Measurements from ENCODE around the gene ZRANB1.

Gene ZRANB1

DNA sequence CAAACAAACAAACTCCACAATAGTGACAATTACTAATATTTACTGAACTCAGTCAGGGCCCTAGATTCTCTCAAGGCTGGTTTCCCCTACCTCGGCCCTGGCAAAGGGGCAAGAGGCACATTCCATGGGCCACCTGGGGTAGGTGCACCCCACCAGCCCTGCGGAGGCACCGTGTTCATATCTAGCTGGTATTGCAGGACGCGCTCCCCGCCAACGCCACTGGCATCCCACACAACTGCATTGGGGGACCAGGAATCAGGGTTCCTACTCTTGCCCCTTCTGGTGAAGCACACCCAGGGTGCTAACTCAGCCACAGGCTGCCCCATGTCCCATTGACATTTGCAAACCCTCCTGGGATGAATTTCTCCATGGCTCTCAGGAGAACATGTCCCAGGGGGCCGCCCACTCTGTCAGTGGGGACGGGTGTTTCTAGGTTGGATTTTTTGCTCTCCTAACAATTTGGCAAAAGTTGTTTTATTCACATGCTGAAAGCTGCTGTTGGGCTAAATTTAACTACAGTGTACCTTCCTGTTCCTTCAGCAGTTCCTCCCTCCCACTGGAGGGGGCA lies 76.7 kb downstream of the ZRANB1 start:
- Histone ChIP-seq H3K9me3 (ENCODE audit: low read length) (no peaks in the 10 kb centered on the region), H3K36me3 (ENCODE audit: insufficient read depth, low read length) (no peaks in the 10 kb centered on the region), H3K4me3 (ENCODE audit: low read depth in 1 of 2, low read length in 2 of 2) (no peak overlapping the region), H3K27ac (ENCODE audit: low read depth, low read length) (no peak overlapping the region), H3K9ac (ENCODE audit: low read length) (no peak overlapping the region), H3K4me1 (ENCODE audit: insufficient read depth, low read length) (peaks cover 29% of the 10 kb centered on the region), H3K27me3 (ENCODE audit: control insufficient read depth in 1 of 2, insufficient read depth in 2 of 2, low read length in 2 of 2) (no peaks in the 10 kb centered on the region)

DNA sequence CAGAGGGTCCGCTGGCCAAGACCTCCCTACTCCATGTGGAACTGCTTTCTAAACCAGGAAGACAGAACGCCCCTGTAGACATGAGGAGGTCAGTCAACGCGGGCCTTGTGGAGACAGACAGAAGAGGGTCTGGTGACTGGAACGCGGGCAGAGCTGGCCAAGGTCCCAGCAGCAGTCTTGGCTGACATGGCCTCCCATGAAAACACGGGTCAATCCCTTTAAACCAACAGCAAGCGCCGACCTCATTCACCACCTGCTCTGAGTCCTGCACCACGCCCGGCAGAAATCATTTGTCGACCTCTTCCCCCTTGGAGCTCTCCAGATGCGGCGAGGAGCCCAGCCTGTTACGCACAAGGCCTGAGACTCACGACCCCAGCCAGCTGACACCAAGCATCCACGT lies 78.5 kb downstream of the ZRANB1 start:
- no peak overlapping the region for H3K9ac ChIP-seq (ENCODE audit: low read length)
- H3K27ac ChIP-seq (ENCODE audit: low read depth, low read length), result no peak overlapping the region
- H3K4me1 ChIP-seq (ENCODE audit: insufficient read depth, low read length), result peaks cover 43% of the 10 kb centered on the region
- no peaks in the 10 kb centered on the region for H3K36me3 ChIP-seq (ENCODE audit: insufficient read depth, low read length)
- H3K4me3 ChIP-seq (ENCODE audit: low read depth in 1 of 2, low read length in 2 of 2), result no peak overlapping the region
- no peaks in the 10 kb centered on the region for H3K27me3 ChIP-seq (ENCODE audit: control insufficient read depth in 1 of 2, insufficient read depth in 2 of 2, low read length in 2 of 2)
- H3K9me3 ChIP-seq (ENCODE audit: low read length), result no peaks in the 10 kb centered on the region

DNA sequence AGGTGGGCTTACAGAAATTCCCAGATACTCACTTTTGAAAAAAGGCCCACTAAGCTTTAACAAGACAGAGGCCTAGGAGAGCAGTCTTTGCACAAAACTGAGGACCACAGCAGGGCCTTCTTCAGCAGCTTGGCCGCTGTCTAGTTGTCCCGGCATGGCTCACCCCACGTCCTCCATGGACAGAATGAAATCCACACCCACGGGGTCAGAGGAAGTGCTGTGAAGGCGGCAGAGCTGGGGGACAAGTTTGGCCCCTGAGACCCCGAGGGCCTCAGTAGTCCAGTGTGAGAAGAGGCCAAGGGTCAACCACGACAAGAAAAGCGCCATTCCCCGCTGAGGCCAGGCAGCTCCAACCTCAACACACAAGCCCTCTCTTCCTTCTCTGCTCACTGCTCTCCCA lies 78.9 kb downstream of the ZRANB1 start:
- no peaks in the 10 kb centered on the region for H3K36me3 ChIP-seq (ENCODE audit: insufficient read depth, low read length)
- no peaks in the 10 kb centered on the region for H3K27me3 ChIP-seq (ENCODE audit: control insufficient read depth in 1 of 2, insufficient read depth in 2 of 2, low read length in 2 of 2)
- peaks cover 39% of the 10 kb centered on the region for H3K4me1 ChIP-seq (ENCODE audit: insufficient read depth, low read length)
- no peak overlapping the region for H3K9ac ChIP-seq (ENCODE audit: low read length)
- H3K9me3 ChIP-seq (ENCODE audit: low read length), result no peaks in the 10 kb centered on the region
- H3K27ac ChIP-seq (ENCODE audit: low read depth, low read length), result no peak overlapping the region
- no peak overlapping the region for H3K4me3 ChIP-seq (ENCODE audit: low read depth in 1 of 2, low read length in 2 of 2)

DNA sequence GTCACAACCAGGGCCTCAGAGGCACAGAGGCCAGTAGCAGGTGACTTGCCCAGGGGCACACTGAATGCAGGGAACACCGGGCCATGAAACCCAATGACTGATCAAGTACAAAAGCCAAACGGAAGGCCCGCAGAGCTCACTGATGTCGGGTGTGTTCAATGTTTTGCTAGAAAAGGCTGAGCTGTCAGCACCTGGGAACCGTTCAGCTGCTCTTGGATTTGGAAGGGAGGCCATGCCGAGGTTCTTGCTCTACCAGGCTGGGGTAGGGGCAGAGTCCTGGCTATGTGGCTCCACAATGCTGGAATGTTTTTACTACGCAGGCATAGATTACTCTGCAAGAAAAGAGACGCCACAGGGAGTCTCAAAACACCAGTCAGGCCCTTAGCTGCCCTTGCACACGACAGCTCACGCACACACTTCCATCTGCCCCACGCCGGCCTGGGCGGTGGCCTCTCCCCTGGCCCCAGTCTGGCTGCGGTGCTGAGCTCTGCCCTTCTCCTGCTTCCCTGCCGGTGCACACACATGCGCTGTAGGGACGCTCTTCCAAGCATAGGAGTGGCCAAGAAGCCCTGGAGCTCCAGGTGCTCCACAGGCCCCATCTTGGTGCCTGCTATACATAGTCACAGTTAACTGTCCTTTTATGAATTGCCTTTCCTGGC lies 79.9 kb downstream of the ZRANB1 start:
- no peak overlapping the region for H3K4me3 ChIP-seq (ENCODE audit: low read depth in 1 of 2, low read length in 2 of 2)
- H3K9me3 ChIP-seq (ENCODE audit: low read length), result no peaks in the 10 kb centered on the region
- peaks cover 30% of the 10 kb centered on the region for H3K4me1 ChIP-seq (ENCODE audit: insufficient read depth, low read length)
- no peaks in the 10 kb centered on the region for H3K36me3 ChIP-seq (ENCODE audit: insufficient read depth, low read length)
- no peak overlapping the region for H3K9ac ChIP-seq (ENCODE audit: low read length)
- H3K27me3 ChIP-seq (ENCODE audit: control insufficient read depth in 1 of 2, insufficient read depth in 2 of 2, low read length in 2 of 2), result no peaks in the 10 kb centered on the region
- H3K27ac ChIP-seq (ENCODE audit: low read depth, low read length), result no peak overlapping the region

DNA sequence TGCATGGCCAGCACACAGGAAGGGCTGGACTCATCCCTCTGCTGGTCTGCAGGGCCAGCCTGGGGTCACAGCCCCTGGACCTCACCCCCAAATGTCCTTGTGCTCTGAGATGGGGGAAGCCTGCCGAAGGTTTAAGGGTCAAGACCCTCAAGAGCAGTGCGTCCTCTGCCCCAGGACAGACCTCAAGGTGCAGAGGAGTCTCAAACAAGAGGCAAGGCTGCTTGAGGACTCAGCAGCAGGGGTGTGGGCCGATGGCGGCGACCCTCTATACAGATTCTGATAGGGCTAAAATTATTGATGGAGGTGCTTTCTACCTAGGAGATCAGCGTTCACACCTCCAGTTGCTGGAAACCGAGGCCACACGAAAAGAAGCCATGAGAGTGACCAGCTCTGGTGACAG lies 80.7 kb downstream of the ZRANB1 start:
- Histone ChIP-seq H3K4me1 (ENCODE audit: insufficient read depth, low read length) (peaks cover 21% of the 10 kb centered on the region), H3K27me3 (ENCODE audit: control insufficient read depth in 1 of 2, insufficient read depth in 2 of 2, low read length in 2 of 2) (no peaks in the 10 kb centered on the region), H3K27ac (ENCODE audit: low read depth, low read length) (no peak overlapping the region), H3K9me3 (ENCODE audit: low read length) (no peaks in the 10 kb centered on the region), H3K36me3 (ENCODE audit: insufficient read depth, low read length) (no peaks in the 10 kb centered on the region), H3K9ac (ENCODE audit: low read length) (no peak overlapping the region), H3K4me3 (ENCODE audit: low read depth in 1 of 2, low read length in 2 of 2) (no peak overlapping the region)

DNA sequence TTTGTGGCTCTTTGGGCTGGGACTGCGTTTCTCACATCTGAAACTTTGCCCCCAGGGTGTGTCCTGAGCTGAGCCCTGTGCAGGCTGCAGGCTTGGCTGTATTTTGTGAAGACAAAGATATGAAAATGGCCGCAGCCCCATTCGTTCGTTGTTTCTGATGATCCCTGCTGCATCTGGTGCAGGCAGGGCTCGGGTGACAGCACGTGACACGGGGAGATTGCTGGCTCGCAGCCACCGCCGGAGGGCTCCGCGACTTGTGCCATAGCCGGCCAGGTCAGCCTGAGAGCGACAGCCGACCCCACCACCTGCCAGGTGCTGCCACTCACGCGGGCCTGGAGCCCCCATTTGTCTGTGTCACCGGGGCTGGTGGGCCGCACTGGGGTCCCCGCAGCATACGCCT lies 81.3 kb downstream of the ZRANB1 start:
- Histone ChIP-seq H3K36me3 (ENCODE audit: insufficient read depth, low read length) (no peaks in the 10 kb centered on the region), H3K4me3 (ENCODE audit: low read depth in 1 of 2, low read length in 2 of 2) (no peak overlapping the region), H3K9me3 (ENCODE audit: low read length) (no peaks in the 10 kb centered on the region), H3K9ac (ENCODE audit: low read length) (no peak overlapping the region), H3K27ac (ENCODE audit: low read depth, low read length) (no peak overlapping the region), H3K4me1 (ENCODE audit: insufficient read depth, low read length) (peaks cover 18% of the 10 kb centered on the region), H3K27me3 (ENCODE audit: control insufficient read depth in 1 of 2, insufficient read depth in 2 of 2, low read length in 2 of 2) (no peaks in the 10 kb centered on the region)

DNA sequence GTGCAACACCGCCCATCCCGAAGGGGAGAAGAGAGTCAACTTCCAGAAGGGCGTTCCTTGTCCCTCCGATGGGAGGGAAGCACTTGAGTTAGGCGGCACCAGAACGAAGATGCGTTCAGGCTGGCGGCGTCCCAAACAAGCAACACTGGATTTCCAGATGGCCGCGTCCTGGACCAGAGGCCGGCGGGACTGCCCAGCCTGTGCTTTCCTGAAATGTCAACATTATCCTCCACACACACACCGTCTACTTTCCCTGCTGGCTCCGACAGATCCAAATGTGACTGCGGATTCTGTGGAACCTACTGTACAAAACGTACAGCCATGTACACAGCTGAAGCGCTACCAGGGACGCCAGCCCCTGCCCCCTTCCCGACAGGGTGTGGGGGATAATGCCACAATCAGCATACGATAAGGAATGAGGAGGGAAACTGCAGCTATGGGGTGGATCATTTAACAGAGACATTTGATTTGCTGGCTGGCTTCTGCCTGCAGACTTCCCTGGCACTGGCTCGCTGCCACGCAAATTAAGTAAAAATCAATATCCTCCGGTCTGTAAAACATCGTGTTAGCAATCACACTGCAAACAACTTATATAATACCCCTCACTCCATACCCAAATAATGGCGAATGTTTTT lies 82.1 kb downstream of the ZRANB1 start:
- Histone ChIP-seq H3K4me3 (ENCODE audit: low read depth in 1 of 2, low read length in 2 of 2) (no peak overlapping the region), H3K9ac (ENCODE audit: low read length) (no peak overlapping the region), H3K27ac (ENCODE audit: low read depth, low read length) (no peak overlapping the region), H3K9me3 (ENCODE audit: low read length) (no peaks in the 10 kb centered on the region), H3K4me1 (ENCODE audit: insufficient read depth, low read length) (peaks cover 18% of the 10 kb centered on the region), H3K27me3 (ENCODE audit: control insufficient read depth in 1 of 2, insufficient read depth in 2 of 2, low read length in 2 of 2) (no peaks in the 10 kb centered on the region), H3K36me3 (ENCODE audit: insufficient read depth, low read length) (no peaks in the 10 kb centered on the region)

DNA sequence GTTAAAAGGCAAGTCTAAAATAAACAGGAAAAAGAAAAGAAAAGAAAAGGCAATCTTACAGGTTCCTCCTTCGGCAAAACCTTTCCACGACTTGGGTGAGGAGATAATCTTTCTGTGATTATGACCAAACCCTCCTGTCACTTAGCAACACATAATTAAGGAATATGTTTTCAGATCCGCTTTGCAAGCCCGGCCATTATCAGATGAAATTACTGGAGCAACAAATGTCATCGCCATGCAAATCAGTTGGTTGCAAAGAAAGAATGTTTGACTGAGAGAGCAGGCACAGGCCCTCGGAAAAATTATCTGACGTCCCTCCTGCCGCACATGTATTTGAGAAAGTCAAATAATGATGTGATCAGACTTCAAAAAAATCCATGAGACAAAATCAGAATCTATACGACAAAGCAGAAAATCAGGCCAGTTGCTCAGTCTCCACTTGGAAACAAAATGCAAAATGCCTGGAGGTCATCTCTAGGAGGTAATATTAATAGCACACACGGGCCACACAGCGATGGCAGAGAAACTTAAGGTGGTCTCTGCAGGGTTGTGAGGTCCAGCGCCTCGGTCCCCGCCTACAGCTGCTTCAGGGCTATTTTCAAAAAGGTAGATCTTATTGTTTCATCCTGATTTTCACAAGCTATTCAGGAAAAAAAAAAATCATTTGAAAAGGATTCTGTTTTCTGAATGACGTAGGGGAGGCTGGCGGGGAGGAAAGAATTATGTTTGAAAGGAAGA lies 82.7 kb downstream of the ZRANB1 start:
- Histone ChIP-seq H3K4me1 (ENCODE audit: insufficient read depth, low read length) (peaks cover 21% of the 10 kb centered on the region), H3K9ac (ENCODE audit: low read length) (no peak overlapping the region), H3K27ac (ENCODE audit: low read depth, low read length) (no peak overlapping the region), H3K4me3 (ENCODE audit: low read depth in 1 of 2, low read length in 2 of 2) (no peak overlapping the region), H3K9me3 (ENCODE audit: low read length) (no peaks in the 10 kb centered on the region), H3K27me3 (ENCODE audit: control insufficient read depth in 1 of 2, insufficient read depth in 2 of 2, low read length in 2 of 2) (no peaks in the 10 kb centered on the region), H3K36me3 (ENCODE audit: insufficient read depth, low read length) (no peaks in the 10 kb centered on the region)

DNA sequence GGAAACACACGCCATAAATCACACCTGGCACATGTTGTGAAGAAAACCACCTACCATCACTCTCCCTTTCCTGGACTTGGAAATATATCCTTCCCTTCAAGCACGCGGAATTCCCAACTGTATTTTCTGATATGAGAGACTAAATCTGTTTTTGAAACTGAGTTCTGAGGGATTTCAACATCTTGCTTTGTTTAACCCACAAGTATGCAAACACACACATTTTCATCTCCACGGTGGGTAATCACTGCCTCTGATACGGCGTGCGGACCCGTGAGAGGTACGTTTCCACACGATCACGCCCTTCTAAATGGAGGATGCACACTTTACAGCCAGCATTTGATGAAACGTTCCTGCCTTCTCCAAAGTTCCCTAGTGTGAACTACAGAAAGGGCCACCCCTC lies 83.4 kb downstream of the ZRANB1 start:
- H3K9ac ChIP-seq (ENCODE audit: low read length), result no peak overlapping the region
- no peak overlapping the region for H3K4me3 ChIP-seq (ENCODE audit: low read depth in 1 of 2, low read length in 2 of 2)
- no peaks in the 10 kb centered on the region for H3K27me3 ChIP-seq (ENCODE audit: control insufficient read depth in 1 of 2, insufficient read depth in 2 of 2, low read length in 2 of 2)
- no peak overlapping the region for H3K27ac ChIP-seq (ENCODE audit: low read depth, low read length)
- H3K9me3 ChIP-seq (ENCODE audit: low read length), result no peaks in the 10 kb centered on the region
- peaks cover 27% of the 10 kb centered on the region for H3K4me1 ChIP-seq (ENCODE audit: insufficient read depth, low read length)
- H3K36me3 ChIP-seq (ENCODE audit: insufficient read depth, low read length), result no peaks in the 10 kb centered on the region

DNA sequence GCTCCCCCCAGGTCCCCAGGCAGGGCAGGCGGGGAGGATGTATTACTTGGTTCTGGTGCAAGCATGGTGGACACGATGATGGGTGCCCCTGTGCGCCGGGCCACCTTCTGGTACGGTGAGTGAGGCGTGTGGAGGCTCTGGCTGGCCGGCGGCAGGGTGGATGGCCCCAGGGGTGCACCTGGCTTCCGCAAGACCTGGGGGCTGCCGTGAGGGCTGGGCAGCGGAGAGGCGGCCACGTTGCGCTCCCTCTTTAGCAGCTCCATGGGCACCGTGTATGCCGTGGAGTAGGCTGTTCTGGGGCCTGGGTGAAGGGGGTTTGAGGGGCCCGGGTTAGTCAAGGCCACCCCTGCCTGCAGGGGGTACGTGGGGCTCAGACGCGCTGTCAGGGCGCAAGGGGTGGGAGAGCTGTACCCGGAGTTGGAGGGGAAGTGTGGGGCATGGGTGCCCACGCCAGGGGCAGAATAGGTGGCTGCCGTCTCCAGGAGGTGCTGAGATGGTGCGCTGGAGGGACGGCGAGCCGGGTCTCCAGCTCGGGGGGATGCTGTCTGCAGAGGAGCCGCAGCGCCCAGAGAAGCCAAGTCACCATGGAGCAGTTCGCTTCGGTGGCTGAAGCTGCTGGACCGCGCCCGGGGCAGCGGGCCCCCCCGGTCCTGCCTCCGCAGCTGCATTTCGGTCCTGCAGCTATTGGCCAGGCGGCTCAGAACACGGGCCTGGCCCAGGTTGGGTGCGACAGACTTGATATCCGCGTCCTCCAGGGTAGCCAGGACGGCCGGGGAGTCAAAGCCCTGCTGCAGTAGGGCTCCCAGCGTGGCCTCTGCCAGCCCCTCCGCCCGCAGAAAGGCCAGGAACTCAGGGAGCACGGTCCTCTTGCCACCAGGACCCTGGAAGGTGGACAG lies 84.4 kb downstream of the ZRANB1 start:
- Histone ChIP-seq H3K4me1 (ENCODE audit: insufficient read depth, low read length) (peaks cover 33% of the 10 kb centered on the region), H3K9me3 (ENCODE audit: low read length) (no peaks in the 10 kb centered on the region), H3K27ac (ENCODE audit: low read depth, low read length) (no peak overlapping the region), H3K9ac (ENCODE audit: low read length) (no peak overlapping the region), H3K36me3 (ENCODE audit: insufficient read depth, low read length) (no peaks in the 10 kb centered on the region), H3K27me3 (ENCODE audit: control insufficient read depth in 1 of 2, insufficient read depth in 2 of 2, low read length in 2 of 2) (no peaks in the 10 kb centered on the region), H3K4me3 (ENCODE audit: low read depth in 1 of 2, low read length in 2 of 2) (no peak overlapping the region)
